GM18499 (cell line): ENCODE measurements around the gene FCER1G.

Experiments
- ATAC-seq: cut with Tn5 transposase; IDR thresholded peaks from one replicate; pipeline ENCODE4 v1.9.1; 2021; ENCODE audit warnings: moderate number of reproducible peaks; ENCODE audit not compliant: insufficient read depth, unreplicated experiment

The FCER1G gene

DNA sequence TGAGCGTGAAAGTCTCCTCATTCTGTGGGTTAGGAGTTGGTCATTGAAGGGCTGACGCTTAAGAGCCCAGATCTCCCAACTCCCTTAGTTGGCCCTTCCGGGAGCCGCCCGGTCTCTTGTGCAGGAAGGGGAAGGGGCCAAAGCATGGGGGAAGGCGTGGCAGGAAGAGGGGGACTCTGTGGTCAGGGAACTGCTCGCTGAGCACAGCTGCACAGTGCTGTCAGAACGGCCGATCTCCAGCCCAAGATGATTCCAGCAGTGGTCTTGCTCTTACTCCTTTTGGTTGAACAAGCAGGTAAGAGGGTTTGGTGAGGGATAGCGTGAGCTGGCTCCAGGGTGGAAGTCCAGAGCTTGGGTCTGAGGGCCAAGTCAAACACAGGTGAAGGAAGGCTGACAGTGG lies at the start of gene FCER1G:
Gene FCER1G (plus strand): TSS at position 220 of the 400 bp plus-strand sequence. CDS start 27 bp downstream, at position 247.
- no peak for ATAC-seq

DNA sequence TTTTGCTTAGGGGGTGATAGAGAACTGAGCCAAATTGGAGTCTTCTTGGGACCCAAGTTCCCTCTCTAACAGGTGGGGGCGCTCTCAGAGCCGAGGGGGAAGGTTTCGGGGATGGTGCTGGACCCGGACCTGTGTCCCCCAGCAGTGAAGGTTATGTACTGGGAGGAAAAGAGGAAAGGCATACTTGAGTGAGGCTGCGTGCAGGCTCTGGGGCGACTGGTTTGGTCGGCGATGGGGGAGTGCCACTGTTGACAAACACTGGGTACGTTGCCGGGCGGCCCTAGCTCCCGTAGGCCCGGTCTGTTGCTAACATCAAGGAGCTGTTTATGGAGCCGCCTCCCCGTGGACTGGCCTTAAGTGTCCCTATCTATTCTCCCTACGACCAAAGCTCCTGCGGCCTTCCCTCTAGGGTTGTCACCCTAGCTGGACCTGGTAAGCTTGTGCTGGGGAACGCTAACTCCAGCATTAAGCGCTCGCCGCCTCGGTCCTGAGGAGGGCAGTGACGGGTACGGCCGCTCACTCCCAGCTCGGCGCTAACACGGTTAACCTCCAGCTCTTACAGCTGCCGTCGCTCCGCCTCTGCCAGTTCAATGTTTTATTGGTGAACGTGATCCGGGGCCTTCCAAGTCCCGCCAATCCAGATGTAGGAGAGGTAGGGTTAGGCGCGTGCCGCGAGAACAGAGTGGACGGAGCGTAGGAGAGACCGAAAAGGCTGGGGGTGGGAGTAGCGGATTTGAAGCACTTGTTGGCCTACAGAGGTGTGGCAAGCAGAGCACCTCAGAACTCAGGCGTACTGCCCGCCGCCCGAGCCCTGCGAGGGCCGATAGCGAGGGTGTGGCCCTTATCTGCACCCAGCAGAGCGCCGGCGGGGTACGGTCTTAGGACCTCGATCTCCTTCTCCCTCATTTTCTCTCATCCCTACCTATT lies 49.1 kb upstream of the FCER1G start, which contains the start of gene PPOX:
Gene PPOX (plus strand): TSS at position 685 of the 927 bp plus-strand sequence. CDS start 422 bp downstream, outside the sequence.
- peak; percentile 86 for ATAC-seq

DNA sequence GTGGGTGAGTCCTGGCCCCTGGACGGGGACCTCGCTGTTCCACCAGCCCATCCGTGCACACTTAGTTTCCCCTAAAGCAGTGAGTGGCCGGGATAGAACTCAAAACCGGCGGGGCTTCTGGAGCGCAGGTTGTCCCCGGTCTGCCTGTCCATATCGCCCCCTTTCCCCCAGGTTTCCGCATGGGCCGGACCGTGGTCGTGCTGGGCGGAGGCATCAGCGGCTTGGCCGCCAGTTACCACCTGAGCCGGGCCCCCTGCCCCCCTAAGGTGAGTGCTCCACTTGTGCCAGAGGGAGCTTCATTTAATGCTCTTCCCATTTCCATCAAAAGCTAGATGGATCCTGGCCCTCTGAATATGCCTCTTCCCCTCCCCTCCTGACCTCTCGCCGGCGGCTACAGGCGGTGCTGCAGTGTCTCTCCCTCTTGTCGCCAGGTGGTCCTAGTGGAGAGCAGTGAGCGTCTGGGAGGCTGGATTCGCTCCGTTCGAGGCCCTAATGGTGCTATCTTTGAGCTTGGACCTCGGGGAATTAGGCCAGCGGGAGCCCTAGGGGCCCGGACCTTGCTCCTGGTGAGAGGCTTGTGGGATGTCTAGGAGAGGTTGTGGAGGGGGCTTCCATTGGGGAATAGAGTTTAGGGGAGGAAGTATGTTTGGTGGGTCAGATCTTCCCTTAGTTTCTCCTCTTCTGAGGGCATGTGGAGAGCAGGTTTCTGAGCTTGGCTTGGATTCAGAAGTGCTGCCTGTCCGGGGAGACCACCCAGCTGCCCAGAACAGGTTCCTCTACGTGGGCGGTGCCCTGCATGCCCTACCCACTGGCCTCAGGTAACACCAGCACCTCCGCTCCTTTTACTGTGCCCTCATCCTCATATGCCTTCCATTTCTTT lies 48.2 kb upstream of the FCER1G start:
- no peak for ATAC-seq

DNA sequence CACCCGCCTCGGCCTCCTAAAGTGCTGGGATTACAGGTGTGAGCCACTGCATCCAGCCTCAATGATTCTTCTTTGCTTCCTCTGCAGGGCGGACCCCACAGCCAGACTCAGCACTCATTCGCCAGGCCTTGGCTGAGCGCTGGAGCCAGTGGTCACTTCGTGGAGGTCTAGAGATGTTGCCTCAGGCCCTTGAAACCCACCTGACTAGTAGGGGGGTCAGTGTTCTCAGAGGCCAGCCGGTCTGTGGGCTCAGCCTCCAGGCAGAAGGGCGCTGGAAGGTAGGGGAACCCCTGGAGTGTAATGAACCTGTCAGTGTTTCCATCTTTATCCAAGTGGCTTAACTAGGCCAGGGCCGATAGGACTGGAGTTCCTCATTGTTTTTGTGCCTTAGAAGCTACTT lies 46.2 kb upstream of the FCER1G start:
- ATAC-seq: no peak

DNA sequence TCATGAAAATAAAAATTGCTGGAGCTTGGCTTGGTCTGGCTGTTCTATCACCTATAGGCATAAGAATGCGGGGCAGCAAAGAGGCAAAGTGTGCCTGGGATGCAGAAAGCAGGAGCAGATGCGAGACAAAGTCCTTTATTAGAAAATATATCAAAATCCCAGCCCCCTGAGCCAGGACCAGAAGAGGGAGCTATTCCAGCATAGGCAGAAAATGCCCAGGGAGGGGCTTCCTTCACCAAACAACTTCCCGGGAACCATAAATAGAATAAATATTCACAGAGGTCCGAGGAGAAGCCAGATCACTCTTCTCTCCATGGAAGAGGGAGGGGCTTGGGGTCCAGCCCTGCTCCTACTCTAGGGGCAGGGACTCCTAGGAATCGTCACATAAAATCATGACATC lies 43.9 kb upstream of the FCER1G start:
- ATAC-seq: no peak

DNA sequence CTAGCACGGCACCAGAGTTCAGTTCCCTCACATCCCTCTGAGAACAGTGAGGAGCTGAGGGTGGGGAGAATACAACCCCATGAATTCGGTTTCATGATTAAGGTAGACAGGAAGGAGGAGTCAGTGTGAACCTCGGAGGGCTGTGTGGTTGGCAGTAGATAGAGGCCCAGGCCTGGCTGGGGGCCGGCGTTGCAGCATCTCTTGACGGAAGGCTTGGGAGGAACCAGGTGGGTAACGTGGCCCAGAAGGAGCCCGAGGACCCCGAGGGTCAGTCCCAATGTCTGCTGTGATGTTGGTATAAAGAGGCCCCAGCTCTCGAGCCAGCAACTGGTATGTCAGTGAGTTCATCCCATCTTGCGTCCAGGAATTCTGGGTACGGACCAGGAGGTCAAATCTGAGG lies 43.4 kb upstream of the FCER1G start:
- ATAC-seq: no peak

DNA sequence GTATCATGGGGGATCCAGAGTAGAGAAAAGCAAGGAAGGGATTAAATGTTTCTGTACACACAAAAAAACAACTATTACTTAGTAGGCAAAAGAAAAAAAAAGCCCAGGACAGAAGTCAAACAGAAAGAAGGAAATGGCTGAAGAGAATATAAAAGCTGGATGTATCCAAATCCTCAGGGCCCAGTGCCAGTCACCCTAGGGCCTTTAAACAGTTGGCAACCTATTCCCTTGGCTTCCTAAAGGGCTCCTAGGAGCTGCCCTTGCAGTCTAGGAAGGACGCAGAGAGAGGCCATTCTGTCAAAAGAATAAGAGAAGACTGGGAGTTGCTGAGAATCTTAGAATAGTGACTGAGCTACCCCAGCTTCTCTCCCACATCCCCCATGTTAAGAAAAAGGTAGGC lies 42.7 kb upstream of the FCER1G start:
- no peak for ATAC-seq

DNA sequence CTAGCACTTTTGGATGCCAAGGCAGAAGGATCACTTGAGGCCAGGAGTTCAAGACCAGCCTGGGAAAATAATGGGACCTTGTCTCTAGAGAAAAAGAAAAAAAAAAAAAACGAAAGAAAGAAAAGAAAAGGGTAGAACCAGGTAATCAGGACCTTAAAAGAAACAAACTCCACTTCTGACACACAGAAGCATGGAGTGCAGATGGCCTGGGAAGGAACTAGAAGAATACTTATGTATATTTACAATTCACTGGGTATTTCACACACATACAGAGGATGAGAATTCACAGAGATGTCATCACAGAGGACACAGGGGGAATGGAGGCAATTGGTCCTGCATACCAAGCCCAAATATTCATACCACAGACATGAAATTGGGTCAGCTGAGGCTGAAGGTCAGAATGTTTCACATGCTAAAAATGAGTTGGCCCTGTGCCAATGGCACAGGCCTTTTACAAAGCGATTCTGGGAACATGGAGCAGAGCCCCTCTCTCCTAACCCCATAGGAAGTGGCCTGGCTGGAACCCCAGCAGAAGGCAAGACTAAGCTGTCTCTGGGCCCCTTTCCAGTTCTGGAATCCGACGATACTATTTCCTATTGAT lies 42.2 kb upstream of the FCER1G start:
- no peak for ATAC-seq

DNA sequence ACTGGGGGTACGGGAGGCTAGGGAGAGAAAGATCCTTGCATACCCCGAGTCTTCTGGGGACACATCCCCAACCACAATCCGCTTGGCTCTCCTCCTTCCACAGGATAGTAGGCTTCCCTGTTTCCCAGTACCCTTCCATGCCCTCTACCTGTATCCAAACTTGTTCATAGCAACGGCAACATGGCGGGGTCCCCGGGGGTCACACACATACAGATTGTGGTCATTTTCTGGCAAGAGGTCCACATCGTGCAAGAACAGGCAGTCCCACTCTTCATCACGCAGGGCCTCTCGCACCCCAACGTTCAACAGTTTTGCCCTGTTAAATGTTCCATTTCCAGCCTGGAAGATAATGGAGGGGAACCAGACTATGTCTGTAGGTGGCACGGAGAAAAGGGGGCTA lies 41.4 kb upstream of the FCER1G start:
- ATAC-seq: no peak

DNA sequence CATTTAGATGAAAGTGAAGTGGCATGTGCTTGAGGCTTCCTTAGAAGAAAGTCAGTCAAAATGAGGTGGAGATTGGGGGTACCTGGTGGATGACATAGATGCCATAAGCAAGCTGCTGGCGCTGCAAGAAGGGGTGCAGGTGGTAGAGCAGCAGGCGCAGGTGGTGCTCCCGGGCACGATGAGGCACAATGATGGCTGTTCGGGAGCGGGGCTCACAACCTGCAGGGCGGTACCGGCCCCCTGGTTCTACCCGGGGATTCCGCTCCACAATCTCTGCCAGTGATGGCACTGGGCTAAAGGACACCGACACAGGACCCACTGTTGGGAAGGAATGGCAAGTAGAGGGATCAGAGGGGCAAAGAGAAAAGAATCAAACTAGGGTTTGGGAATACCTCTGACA lies 40.2 kb upstream of the FCER1G start:
- ATAC-seq: no peak

DNA sequence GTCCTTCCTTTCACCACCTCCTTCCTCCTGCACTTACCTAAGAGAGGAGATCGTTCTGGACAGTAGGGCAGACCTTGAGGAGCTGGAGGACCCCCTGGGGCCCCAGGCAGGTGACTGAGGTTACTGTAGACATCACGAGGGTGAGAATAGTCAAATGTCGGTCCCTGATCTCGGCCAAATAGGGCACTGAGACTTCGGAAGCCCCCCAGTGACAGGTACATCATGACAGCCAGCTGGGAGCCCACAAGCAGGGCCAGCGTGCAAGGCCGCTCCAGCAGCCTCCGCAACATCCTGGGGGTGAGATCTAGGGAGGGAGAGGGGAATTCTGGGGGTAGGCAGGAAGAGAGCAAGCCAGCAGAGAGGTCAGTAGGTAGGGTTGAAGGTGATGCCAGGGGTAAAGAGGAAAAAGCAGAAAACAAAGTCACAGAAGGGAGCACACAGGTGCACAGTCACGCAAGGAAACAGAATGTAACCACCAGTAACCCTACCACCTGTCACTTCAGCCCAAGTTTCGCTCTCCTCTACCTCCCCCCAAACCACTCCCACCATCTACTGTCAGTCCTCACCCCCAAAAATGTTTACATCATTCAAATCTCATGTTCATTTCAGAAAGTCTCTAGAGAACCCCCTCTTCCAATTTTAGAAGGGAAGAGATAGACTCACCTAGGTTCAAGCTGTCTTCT lies 39.2 kb upstream of the FCER1G start:
- no peak for ATAC-seq

DNA sequence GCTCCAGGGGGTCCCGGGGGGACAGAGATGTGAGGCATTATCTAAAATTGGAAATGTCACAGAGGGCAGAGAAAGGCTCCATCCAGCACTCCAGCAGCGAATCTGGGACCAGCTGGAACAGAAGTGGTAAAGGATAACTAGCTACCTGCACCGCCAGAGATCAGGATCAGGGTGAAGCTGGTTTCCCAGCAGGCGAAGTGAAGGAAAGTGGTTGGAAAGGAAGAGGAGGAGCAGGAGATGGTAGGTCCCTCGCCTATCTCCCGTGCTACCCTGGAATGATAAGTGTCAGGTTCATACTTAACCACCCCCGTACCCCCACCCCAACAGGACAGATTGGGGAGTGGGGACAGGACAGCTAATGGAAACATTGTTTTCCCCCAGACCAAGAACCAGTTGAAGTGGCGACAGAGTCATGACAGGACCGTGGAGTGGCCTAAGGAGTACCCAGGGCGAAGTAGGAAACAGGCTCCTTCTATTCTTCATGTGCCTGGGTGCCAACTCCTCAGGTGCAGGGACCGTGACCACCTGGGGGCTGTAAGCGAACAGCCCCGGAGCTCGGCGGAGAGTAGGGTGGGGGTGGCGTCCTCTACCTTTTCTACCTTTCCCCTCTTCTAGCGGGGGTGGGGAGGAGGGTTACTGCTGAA lies 38.5 kb upstream of the FCER1G start:
- no peak for ATAC-seq

DNA sequence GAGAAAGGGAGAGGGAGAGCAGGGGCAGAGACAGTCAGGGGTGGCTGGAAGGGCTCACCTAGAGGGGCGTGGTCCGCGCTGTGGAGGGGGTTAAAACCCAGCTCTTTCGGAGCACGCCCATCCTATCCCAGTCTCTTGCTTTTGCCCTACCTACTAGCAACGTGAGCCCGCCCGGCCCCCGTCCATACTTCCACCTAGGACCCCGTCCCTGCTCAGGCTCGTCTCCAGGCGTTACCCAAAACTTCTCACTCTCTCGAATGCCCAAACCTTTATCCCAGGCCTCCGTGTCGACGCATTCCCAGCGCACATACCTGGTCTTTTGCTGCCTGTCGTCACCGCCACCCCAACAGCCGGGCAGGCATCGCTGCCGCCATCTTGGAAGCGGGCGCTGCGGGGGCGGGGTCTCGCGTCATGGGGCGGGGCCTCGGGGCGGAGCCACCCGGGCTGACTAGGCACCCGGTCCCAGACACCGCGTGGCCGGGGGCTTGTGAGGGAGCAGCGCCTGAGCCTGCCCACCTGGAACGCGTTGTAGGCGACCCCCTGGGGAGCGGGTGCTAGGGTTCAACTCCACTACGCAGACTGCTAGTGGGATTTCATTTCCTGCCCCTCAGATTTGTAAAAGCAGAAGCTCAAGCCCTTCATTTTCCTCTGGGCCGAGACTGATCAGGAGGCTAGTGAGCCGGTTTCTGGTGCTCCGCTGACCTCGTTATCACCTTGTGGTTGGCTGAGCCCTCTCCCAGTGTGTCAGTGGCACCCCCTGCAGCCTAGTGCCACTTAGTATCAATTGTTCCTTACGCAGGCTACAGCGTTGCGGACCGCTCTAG lies 37.8 kb upstream of the FCER1G start, which contains the start of gene B4GALT3:
Gene B4GALT3 (minus strand): TSS at position 396 of the 824 bp plus-strand sequence. CDS start 1,447 bp downstream, outside the sequence.
- no peak for ATAC-seq

DNA sequence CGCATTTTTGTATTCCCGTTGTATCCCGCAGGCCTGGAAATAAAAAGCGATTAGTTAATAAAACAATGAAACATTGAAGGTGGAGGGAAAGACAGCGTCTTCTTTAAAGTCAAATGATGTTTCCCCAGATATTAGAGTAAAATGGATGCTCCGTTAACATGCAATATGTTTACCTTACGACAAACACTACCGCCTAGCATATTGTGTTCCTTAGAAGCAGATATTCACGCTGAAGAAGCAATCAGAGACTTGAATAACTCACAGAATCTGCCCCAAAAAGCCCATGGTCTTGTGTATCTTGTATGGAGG lies 37.2 kb upstream of the FCER1G start:
- no peak for ATAC-seq

DNA sequence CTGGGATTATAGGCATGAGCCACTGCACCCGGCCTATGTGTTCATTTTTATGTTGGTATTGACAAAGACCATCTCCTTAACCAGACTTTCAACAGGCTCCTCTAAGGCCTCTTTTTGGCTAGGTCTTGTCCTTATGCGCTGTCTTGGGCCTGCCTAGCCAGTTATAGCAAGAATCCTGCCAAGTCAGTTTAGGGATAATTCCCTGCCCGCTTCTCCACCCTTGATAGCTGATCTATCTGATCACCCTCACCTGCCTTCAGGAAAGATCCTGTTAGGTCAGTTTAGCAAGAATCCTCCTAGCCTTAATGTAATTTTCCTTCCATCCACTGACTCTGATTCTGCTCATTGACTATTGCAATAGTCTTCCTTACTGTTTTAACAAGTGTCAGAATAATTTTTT lies 35.4 kb upstream of the FCER1G start:
- ATAC-seq: no peak

DNA sequence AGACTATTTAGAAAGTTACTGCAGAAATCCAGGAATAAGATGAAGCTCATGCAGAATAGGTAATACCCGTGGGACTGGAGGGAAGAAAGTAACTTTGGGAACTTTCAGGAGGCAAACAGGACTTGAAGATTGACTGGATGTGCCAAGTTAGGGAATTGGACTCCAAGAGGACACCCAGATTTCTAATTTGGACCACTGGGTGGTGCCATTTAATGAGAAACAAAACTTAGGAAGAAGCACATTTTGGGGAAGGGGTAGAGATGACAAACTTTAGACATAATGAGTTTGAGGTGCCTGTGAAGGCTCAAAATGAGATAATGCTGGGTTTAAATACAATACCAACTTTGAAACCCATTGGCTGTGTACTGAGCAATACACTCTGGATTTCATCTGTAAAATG lies 34.5 kb upstream of the FCER1G start:
- no peak for ATAC-seq

DNA sequence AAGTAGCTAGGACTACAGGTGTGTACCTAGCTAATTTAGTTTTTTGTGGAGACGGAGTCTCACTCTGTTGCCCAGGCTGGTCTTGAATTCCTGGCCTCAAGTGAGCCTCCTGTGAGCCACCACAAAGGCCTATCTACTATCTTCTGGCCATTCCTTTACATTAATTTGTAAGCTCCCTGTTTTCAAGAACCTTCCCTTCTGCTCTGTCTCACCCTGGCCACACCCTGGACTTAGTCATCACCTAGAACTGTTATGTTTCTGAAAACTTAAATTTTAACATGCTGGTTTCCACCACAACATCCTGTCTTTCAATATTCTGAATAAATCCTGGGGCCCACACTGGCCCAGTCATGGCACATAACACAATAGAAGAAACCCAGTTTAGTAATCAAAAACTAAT lies 32.9 kb upstream of the FCER1G start:
- peak; percentile 41 for ATAC-seq

DNA sequence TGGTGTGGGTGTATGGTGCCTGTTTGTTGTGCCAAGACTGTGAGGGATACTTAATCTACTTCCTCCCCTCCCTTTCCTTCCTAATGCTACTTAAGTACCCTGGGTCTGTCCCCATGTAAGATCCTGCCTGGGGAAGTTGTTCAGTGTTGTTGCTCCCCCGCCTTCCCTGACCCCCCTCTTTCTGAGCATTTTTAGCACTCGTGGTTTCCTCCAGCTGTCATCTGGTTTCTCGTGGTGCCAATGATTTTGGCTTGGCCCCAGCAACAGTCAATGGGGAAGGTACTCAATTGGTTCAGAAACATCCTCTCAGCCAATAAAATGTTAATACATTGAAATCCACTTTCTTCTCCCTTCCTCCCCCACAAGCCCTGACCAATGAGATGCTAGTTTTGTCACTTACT lies 29.8 kb upstream of the FCER1G start:
- peak; percentile 50 for ATAC-seq
